Activated gamma-delta T cell treated with anti-CD3 and anti-CD28 coated beads, Interleukin-2, amount 50 U/mL, for 16 hours (primary cell): ENCODE measurements around the gene AMPD3.

Experiments
- DNase-seq: peaks from one replicate; pipeline ENCODE4 v3.0.0-alpha.2; 2020; ENCODE audit warnings: low read depth

AMPD3 gene

GRCh38 chr11:10461276-10461790, 6.3 kb downstream of the AMPD3 start:
- DNase-seq, result no peak

GRCh38 chr11:10462746-10463300, 7.8 kb downstream of the AMPD3 start:
- no peak for DNase-seq

GRCh38 chr11:10473371-10473770, 18.3 kb downstream of the AMPD3 start:
- no peak for DNase-seq

GRCh38 chr11:10474551-10474950, 19.5 kb downstream of the AMPD3 start:
- DNase-seq, result no peak

- no peak for DNase-seq
Observed at GRCh38 chr11:10476342-10476741, 21.3 kb downstream of the AMPD3 start.

- DNase-seq, result no peak
Observed at GRCh38 chr11:10476927-10477689, 22.0 kb downstream of the AMPD3 start.

GRCh38 chr11:10477690-10478046, 22.6 kb downstream of the AMPD3 start:
- DNase-seq, result no peak

GRCh38 chr11:10478066-10478465, 23.0 kb downstream of the AMPD3 start:
- no peak for DNase-seq

GRCh38 chr11:10478574-10479550, 23.8 kb downstream of the AMPD3 start:
- DNase-seq, result no peak

- DNase-seq, result no peak
Observed at GRCh38 chr11:10480026-10480425, 25.0 kb downstream of the AMPD3 start.

GRCh38 chr11:10480760-10481159, 25.7 kb downstream of the AMPD3 start:
- DNase-seq, result no peak

- DNase-seq, result no peak
Observed at GRCh38 chr11:10481560-10482349, 26.7 kb downstream of the AMPD3 start.

- DNase-seq, result no peak
Observed at GRCh38 chr11:10483174-10483573, 28.1 kb downstream of the AMPD3 start.

- no peak for DNase-seq
Observed at GRCh38 chr11:10483584-10483983, 28.5 kb downstream of the AMPD3 start.

- no peak for DNase-seq
Observed at GRCh38 chr11:10484461-10485180, 29.6 kb downstream of the AMPD3 start.

GRCh38 chr11:10485646-10486045, 30.6 kb downstream of the AMPD3 start:
- DNase-seq, result no peak

GRCh38 chr11:10486161-10486840, 31.2 kb downstream of the AMPD3 start:
- DNase-seq, result no peak

- DNase-seq, result no peak
Observed at GRCh38 chr11:10487002-10487647, 32.1 kb downstream of the AMPD3 start.

GRCh38 chr11:10488121-10488933, 33.3 kb downstream of the AMPD3 start:
- no peak for DNase-seq
